Measurements from ENCODE around the gene TESK2. TPM values are rescaled to one million over a fixed set of nuclear protein-coding genes. Genes with fewer than 3 reads are reported as not detected.

TESK2 gene
- total and polyA plus RNA-seq, 2 of the 13 experiments (the other 11 are each of a cell fraction or from before 2014, with no cell fraction given) = 5.5 to 9.6 TPM

DNA sequence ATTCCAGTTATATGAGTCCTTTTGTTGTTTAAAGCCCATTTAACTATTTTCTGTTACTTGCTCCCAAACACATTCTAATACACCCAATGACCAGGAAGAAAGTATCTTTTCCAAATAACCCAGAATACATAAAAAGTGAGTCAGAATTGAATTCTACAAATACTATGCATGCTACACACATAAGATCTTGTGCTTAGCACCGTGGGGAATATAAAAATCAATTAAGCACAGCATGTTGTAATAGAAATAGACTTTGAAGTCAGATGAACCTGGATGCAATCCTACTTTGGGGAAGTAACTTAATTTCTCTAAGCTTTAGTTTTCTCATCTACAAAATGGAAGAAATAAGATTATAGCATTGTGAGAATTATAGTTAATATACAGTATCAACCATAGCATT lies 110.2 kb downstream of the TESK2 start:
- no peak overlapping the region for H2AFZ ChIP-seq (ENCODE audit: low read length)
- POLR2A ChIA-PET = no interaction called here

More for the DNA sequence above, 110.2 kb downstream of the TESK2 start:
- Histone ChIP-seq H3K79me2 (ENCODE audit: insufficient read depth, low read length) (no peaks in the 10 kb centered on the region), H3K36me3 (replicated peaks in 1 of 2; ENCODE audit: control insufficient read depth in 1 of 2, insufficient read depth in 2 of 2, low read length in 2 of 2) (no peaks in the 10 kb centered on the region), H3K4me2 (ENCODE audit: low read depth, low read length) (no peak overlapping the region), H3K9ac (ENCODE audit: insufficient read depth, low read depth, low read length) (no peak overlapping the region), H3K4me1 (ENCODE audit: insufficient read depth, low read length) (peaks cover 9% of the 10 kb centered on the region; the same call in 1 of the 2 replicates), H4K20me1 (ENCODE audit: insufficient read depth, low read length) (no peaks in the 10 kb centered on the region), H3K27ac (ENCODE audit: extremely low read length, insufficient read depth, low read length) (no peak overlapping the region), H3K27me3 (ENCODE audit: control insufficient read depth in 1 of 2, insufficient read depth in 2 of 2, low read length in 2 of 2) (no peaks in the 10 kb centered on the region), H3K9me3 (ENCODE audit: low read length) (no peaks in the 10 kb centered on the region), H3K4me3 (replicated peaks in 1 of 3; ENCODE audit: insufficient read depth in 1 of 3, low read depth in 2 of 3, low read length in 3 of 3) (no peak overlapping the region)
- CTCF ChIA-PET (ENCODE audit: low intra/inter-chr PET ratio, low total read pairs) = no interaction called here
- ATAC-seq (no peak), DNase-seq (ENCODE audit: low spot score) (no peak), FAIRE-seq (no peak)
- in situ Hi-C loops (cut with HindIII; ENCODE audit: extremely low pct_ligation_motif_present, low pct_unique_long_range_greater_than_20kb) = no loop called here
- TF ChIP-seq ZNF720 (CRISPR knock-in tag; IDR thresholded peaks at IDR 0.05) (no peak), ZFYVE20 (CRISPR knock-in tag; IDR thresholded peaks at IDR 0.05; ENCODE audit: borderline replicate concordance, low read depth) (no peak), ZNF549 (CRISPR knock-in tag; IDR thresholded peaks at IDR 0.05) (no peak), ZSCAN20 (CRISPR knock-in tag; IDR thresholded peaks at IDR 0.05; ENCODE audit: borderline replicate concordance) (no peak), MLLT10 (CRISPR knock-in tag; IDR thresholded peaks at IDR 0.05) (no peak), NKX3-1 (CRISPR knock-in tag; IDR thresholded peaks at IDR 0.05) (no peak), HMGA1 (CRISPR knock-in tag; conservative IDR thresholded peaks at IDR 0.05) (no peak), ZNF781 (CRISPR knock-in tag; IDR thresholded peaks at IDR 0.05; ENCODE audit: borderline replicate concordance, not compliant biosample characterization) (no peak), ZNF253 (CRISPR knock-in tag; IDR thresholded peaks at IDR 0.05; ENCODE audit: borderline replicate concordance) (no peak), ZNF629 (CRISPR knock-in tag; conservative IDR thresholded peaks at IDR 0.05) (no peak), ZNF605 (CRISPR knock-in tag; IDR thresholded peaks at IDR 0.05) (no peak), RFX1 (IDR thresholded peaks at IDR 0.05) (no peak)
- TF ChIP-seq, protein P1, sequence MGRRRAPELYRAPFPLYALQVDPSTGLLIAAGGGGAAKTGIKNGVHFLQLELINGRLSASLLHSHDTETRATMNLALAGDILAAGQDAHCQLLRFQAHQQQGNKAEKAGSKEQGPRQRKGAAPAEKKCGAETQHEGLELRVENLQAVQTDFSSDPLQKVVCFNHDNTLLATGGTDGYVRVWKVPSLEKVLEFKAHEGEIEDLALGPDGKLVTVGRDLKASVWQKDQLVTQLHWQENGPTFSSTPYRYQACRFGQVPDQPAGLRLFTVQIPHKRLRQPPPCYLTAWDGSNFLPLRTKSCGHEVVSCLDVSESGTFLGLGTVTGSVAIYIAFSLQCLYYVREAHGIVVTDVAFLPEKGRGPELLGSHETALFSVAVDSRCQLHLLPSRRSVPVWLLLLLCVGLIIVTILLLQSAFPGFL (CRISPR knock-in tag; IDR thresholded peaks at IDR 0.05) = no peak
- TF ChIP-seq, protein P2, sequence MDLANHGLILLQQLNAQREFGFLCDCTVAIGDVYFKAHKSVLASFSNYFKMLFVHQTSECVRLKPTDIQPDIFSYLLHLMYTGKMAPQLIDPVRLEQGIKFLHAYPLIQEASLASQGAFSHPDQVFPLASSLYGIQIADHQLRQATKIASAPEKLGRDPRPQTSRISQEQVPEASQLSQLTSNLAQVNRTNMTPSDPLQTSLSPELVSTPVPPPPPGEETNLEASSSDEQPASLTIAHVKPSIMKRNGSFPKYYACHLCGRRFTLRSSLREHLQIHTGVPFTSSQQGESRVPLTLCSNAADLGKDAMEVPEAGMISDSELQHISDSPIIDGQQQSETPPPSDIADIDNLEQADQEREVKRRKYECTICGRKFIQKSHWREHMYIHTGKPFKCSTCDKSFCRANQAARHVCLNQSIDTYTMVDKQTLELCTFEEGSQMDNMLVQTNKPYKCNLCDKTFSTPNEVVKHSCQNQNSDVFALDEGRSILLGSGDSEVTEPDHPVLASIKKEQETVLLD (CRISPR knock-in tag; IDR thresholded peaks at IDR 0.05; ENCODE audit: low read depth) = no peak
- TF ChIP-seq, protein P3, sequence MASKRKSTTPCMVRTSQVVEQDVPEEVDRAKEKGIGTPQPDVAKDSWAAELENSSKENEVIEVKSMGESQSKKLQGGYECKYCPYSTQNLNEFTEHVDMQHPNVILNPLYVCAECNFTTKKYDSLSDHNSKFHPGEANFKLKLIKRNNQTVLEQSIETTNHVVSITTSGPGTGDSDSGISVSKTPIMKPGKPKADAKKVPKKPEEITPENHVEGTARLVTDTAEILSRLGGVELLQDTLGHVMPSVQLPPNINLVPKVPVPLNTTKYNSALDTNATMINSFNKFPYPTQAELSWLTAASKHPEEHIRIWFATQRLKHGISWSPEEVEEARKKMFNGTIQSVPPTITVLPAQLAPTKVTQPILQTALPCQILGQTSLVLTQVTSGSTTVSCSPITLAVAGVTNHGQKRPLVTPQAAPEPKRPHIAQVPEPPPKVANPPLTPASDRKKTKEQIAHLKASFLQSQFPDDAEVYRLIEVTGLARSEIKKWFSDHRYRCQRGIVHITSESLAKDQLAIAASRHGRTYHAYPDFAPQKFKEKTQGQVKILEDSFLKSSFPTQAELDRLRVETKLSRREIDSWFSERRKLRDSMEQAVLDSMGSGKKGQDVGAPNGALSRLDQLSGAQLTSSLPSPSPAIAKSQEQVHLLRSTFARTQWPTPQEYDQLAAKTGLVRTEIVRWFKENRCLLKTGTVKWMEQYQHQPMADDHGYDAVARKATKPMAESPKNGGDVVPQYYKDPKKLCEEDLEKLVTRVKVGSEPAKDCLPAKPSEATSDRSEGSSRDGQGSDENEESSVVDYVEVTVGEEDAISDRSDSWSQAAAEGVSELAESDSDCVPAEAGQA (IDR thresholded peaks at IDR 0.05; ENCODE audit: low read depth) = no peak
- TF ChIP-seq, protein P3 (CRISPR knock-in tag; IDR thresholded peaks at IDR 0.05; ENCODE audit: borderline replicate concordance) = no peak
- 81% methylated on average over 1 of the region's 1 CpG for WGBS (ENCODE audit: low lambda C conversion rate)
- intact Hi-C loops (cut with micrococcal nuclease; ENCODE audit: unreplicated experiment) = loop anchor here (10.0 kb wide), 1 partner anchor 64 kb away; no protein-coding TSS in a partner anchor
- no TSS peak for BruUV-seq (replicated peaks)
